GM13976 (cell line): Measurements from ENCODE around the gene CASP2.

ENCODE experiments used
- DNase-seq: peaks from one replicate; pipeline ENCODE4 v3.0.0; 2012; ENCODE audit warnings: low spot score
- in situ Hi-C: fragments of 300-500 bp; cut with MboI; formaldehyde crosslinking; loops from one replicate; pipeline ENCODE4 v1.12.0; 2022; ENCODE audit warnings: low sequenced_read_pairs, mixed read lengths, inconsistent platforms; ENCODE audit not compliant: unreplicated experiment
- TF ChIP-seq, protein P1 (sequence below): IDR thresholded peaks from 2 replicates; pipeline ENCODE4 v1.5.1; 2012; ENCODE audit warnings: borderline replicate concordance, mild to moderate bottlenecking; ENCODE audit not compliant: insufficient read depth; ENCODE audit errors: extremely low read depth, missing control alignments, control extremely low read depth

Gene CASP2

DNA sequence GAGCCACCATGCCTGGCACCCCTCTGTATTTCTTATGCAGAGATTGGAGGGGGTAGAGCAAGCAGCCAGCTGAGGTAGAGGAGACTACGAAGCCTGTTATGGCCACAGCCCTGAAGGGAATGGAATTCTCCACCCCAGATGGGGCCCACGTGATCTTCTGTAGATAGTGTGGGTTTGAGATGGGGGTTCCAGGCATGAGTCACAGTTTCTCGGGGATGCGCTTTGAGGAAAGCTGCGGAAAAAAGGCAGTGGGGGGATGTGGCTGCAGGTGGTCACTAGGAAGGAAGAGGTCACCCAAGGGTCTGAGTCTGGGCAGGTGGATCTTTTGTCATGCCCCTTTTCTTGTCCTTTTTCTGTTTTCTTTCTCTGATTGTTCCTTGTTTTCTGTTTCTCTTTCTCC lies 62.9 kb downstream of the CASP2 start:
- TF ChIP-seq, protein P1, sequence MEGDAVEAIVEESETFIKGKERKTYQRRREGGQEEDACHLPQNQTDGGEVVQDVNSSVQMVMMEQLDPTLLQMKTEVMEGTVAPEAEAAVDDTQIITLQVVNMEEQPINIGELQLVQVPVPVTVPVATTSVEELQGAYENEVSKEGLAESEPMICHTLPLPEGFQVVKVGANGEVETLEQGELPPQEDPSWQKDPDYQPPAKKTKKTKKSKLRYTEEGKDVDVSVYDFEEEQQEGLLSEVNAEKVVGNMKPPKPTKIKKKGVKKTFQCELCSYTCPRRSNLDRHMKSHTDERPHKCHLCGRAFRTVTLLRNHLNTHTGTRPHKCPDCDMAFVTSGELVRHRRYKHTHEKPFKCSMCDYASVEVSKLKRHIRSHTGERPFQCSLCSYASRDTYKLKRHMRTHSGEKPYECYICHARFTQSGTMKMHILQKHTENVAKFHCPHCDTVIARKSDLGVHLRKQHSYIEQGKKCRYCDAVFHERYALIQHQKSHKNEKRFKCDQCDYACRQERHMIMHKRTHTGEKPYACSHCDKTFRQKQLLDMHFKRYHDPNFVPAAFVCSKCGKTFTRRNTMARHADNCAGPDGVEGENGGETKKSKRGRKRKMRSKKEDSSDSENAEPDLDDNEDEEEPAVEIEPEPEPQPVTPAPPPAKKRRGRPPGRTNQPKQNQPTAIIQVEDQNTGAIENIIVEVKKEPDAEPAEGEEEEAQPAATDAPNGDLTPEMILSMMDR, result no peak
- no peak for DNase-seq
- in situ Hi-C loops, result no loop called here

DNA sequence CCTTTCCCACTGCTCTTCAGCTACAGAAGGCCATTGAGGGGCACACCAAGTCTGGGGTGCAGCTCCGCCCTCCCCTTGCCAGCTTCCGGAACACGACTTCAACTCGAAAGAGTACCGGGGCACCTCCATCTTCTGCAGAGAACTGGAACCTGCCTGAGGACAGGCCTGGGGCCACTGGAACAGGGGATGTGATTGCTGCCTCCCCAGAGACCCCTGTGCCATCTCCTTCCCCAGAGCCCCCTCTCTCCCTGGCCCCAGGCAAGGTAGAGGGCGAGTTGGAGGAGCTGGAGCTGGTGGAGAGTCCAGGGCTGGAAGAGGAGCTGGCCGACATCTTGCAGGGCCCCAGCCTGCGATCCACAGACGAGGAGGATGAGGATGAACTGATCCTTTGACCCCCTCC lies 63.4 kb downstream of the CASP2 start:
- no peak for DNase-seq
- TF ChIP-seq, protein P1, result no peak
- in situ Hi-C loops, result no loop called here

DNA sequence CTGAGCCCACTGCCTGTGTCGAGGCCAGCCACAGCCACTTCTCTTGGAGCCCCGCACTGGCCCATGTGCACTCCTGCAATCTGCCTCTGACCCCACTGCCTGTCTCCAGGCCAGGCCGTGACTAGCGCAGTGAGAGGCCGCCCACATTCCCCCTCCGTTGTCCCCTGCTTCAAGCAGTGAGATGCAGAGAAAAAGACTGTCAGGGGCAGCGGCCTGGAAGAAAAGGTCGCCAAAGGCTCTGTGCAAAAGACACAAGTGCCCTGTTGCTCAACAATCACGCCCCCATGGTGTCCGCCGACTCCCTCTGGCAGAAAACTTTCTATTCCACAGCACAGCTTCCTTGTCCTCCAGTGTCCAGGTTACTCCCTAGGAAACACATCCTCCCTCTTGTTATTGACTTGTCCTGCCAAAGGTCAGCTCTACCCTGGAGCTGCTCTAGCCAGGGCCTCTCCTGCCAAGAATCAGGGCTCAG lies 64.4 kb downstream of the CASP2 start:
- in situ Hi-C loops, result no loop called here
- TF ChIP-seq, protein P1, result no peak
- no peak for DNase-seq

DNA sequence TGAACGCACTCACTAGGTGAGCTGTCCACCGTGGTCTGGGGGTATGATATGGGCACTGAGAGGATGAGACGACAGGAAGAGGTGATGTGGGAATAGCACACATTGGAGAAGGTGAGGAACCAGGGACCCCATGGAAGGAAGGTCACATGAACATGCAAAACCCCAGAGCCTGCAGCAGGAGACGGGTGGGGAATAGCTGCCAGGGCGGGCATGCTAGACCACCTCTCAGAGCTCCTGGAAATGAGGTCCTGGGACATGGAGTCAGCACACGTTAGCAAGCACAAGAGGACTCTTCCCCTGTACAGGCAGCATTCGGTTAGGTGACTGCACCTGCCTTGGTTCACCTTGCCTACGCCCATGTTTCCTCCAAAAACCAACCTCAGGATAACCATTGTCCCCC lies 66.2 kb downstream of the CASP2 start:
- TF ChIP-seq, protein P1, result no peak
- in situ Hi-C loops, result no loop called here

GRCh38 chr7:143354965-143355364 lies 66.8 kb downstream of the CASP2 start:
- in situ Hi-C loops, result no loop called here
- TF ChIP-seq, protein P1, result no peak
- DNase-seq, result no peak

More for the DNA sequence above, 66.2 kb downstream of the CASP2 start:
- DNase-seq, result no peak

GRCh38 chr7:143355450-143356385 lies 67.6 kb downstream of the CASP2 start:
- TF ChIP-seq, protein P1, result no peak
- no peak for DNase-seq
- in situ Hi-C loops, result no loop called here
